Gastroesophageal sphincter (tissue), 3 donors: ENCODE measurements around the gene RXFP4.

Experiments used
- POLR2A ChIP-seq, 2 donors: fragments of 450-650 bp; IDR thresholded peaks; one replicate each; pipeline ENCODE4 v1.6.1; 2017; ENCODE audit warnings: antibody characterized with exemption in 2 of 2, mild to moderate bottlenecking in 2 of 2, moderate library complexity in 1 of 2
- TF ChIP-seq, protein P1 (sequence below), 4 experiments: fragments of 200-600 bp in 2 of 4; fragments of 450-650 bp in 2 of 4; sonication (generic) in 1 of 4; IDR thresholded peaks; one replicate each; pipeline ENCODE4 v1.5.1; 2017 to 2019; ENCODE audit warnings: antibody characterized with exemption in 4 of 4, mild to moderate bottlenecking in 2 of 4, moderate library complexity in 2 of 4

DNA sequence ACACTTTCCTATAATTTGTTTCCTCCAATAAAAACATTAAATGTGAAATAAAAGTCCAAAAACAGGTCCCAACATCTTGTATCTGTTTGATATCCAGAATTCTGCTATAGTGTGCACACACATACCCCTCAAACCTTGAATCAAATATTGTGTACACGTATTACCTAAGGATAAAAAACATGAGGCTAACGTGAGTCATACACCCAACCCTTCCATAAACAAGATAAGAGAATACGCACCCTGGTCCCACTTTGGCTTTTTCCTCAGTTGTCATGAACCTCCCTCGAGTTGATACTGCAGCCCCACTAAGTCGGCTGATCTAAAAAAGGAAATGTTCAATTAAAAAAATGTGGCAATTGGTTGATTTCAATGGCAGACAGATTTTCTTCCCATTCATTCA is 12.4 kb upstream of the RXFP4 start:
- TF ChIP-seq, protein P1, sequence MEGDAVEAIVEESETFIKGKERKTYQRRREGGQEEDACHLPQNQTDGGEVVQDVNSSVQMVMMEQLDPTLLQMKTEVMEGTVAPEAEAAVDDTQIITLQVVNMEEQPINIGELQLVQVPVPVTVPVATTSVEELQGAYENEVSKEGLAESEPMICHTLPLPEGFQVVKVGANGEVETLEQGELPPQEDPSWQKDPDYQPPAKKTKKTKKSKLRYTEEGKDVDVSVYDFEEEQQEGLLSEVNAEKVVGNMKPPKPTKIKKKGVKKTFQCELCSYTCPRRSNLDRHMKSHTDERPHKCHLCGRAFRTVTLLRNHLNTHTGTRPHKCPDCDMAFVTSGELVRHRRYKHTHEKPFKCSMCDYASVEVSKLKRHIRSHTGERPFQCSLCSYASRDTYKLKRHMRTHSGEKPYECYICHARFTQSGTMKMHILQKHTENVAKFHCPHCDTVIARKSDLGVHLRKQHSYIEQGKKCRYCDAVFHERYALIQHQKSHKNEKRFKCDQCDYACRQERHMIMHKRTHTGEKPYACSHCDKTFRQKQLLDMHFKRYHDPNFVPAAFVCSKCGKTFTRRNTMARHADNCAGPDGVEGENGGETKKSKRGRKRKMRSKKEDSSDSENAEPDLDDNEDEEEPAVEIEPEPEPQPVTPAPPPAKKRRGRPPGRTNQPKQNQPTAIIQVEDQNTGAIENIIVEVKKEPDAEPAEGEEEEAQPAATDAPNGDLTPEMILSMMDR (IDR thresholded peaks at IDR 0.05) = no peak
- TF ChIP-seq POLR2A (IDR thresholded peaks at IDR 0.05) = no peak
